Body of pancreas (tissue), 4 donors: ENCODE results near the gene RNF8. TPM values are rescaled to one million over a fixed set of nuclear protein-coding genes. Genes with fewer than 3 reads are reported as not detected.

Source experiments
- ATAC-seq: fragments of 150-250 bp; one replicate; pipeline ENCODE4 v1.9.1; 2016
- DNase-seq, 4 donors: peaks; one replicate each; pipeline ENCODE4 v3.0.0-alpha.2; 2019
- H3K27ac ChIP-seq, 4 donors: fragments of 200-600 bp; sonication (generic); 1 replicate in 3 of 4; 2 replicates in 1 of 4; pipeline versions ENCODE4 v1.5.1 to v1.6.1; 2016 to 2019; ENCODE audit warnings: mild to moderate bottlenecking in 1 of 4, mixed read lengths in 1 of 4, moderate library complexity in 1 of 4
- H3K27me3 ChIP-seq, 2 donors: fragments of 200-600 bp; sonication (generic); one replicate each; pipeline ENCODE4 v1.6.0; 2016; ENCODE audit warnings: mild to moderate bottlenecking in 1 of 2
- H3K36me3 ChIP-seq, 2 donors: fragments of 200-600 bp; sonication (generic); replicated peaks in 1 of 2; 2 replicates each; pipeline ENCODE4 v1.5.1; 2016; ENCODE audit warnings: low read depth in 2 of 2; ENCODE audit not compliant: insufficient read depth in 1 of 2
- H3K4me1 ChIP-seq: fragments of 200-600 bp; sonication (generic); one replicate; pipeline ENCODE4 v1.6.0; 2016
- H3K4me3 ChIP-seq, 2 donors: fragments of 200-600 bp; sonication (generic); 1 replicate in 1 of 2; 2 replicates in 1 of 2; pipeline ENCODE4 v1.5.1; 2016 to 2019
- H3K9me3 ChIP-seq, 3 donors: fragments of 200-600 bp; sonication (generic); 1 replicate in 2 of 3; 2 replicates in 1 of 3; pipeline ENCODE4 v1.5.1; 2016
- POLR2A ChIP-seq, 3 donors: fragments of 450-650 bp; IDR thresholded peaks; one replicate each; pipeline ENCODE4 v1.6.1; 2016; ENCODE audit warnings: antibody characterized with exemption in 3 of 3, mild to moderate bottlenecking in 2 of 3
- WGBS, 2 donors: methylation state at CpG; one replicate each; pipeline ENCODE4 v1.1.5; 2017; 5-methylcytosine and 5-hydroxymethylcytosine counted together
- intact Hi-C: fragments of 100-400 bp; cut with DNase I; formaldehyde crosslinking; loops from one replicate; pipeline ENCODE4 v1.15.1; 2023
- total RNA-seq, 2 donors: library from RNA; depleted of rRNA; stranded (reverse); fragments of >200 nt; gene quantifications; one replicate each; pipeline ENCODE4 v1.1.0, GENCODE V29; 2016
- TF ChIP-seq, protein P1 (sequence below), 7 experiments: fragments of 450-650 bp in 4 of 7; fragments of 200-600 bp in 3 of 7; sonication (generic) in 3 of 7; IDR thresholded peaks; one replicate each; pipeline ENCODE4 v1.5.1; 2016 to 2019; ENCODE audit warnings: antibody characterized with exemption in 7 of 7

Gene RNF8
- total RNA-seq, 2 donors from 2014 or later = 6.0 to 15.5 TPM

DNA sequence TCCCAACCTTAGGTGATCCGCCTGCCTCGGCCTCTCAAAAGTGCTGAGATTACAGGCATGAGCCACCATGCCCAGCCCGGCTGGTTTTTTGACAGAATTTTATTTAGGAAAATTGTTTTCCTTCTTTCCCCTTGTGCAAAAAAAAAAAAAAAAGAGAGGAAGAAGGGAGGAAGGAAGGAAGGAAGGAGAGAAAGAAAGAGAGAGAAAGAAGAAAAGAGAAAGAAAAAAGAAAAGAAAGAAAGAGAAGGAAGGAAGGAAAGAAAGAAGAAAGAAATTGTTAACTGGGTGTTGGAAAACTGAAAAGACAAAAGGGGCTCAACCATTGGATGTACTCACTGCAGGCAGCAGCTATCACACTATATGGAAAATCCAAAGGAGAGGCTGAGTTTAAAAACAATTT lies 1.4 kb upstream of the RNF8 start:
- H3K27ac ChIP-seq = no peak overlapping the region

DNA sequence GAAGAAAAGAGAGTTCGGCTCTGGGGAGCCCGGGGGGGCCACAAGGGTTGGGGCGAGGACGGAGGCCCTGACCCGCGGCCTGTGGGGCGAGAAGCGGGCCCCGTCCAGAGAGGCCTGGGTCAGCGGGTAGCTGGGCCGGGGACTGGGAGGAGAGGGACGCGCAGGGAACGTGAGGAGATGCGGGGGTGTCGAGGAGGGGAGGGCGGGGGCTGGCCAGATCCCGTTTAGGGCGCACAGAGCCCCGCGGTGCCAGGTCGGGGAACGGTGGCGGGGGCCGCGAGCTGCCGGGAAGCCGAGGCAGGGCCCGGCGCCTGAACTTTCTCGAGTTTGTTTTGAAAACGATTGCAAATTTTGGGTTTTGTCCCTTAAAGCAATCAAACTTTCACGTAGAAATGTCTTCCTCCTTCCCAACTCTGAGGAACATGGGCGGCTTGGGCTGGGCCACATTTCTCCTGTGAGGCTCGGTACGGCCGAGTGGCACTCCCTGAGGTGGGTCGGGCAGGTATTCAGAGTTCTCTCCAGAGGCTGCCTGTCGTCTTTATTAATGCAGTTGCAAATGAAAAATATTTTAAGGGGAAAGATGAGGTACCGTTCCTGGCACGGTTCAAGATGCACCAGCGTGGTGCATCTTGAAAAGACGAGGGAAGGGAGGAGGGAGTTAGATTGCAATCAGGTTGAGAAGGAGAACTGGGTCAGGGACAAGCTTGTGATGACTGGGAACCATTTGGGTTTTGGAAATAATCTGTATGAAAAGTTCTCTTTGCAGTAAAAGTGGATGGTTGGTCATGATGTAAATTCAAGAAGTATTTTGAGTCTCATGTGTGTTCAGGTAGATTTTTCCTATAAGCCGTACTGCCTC lies 972 bp downstream of the RNF8 start:
- Histone ChIP-seq H3K9me3 (no peaks in the 10 kb centered on the region), H3K4me1 (peaks cover 10% of the 10 kb centered on the region), H3K36me3 (no peaks in the 10 kb centered on the region), H3K4me3 (peak overlapping the region; percentile 78 to 97), H3K27ac (peak overlapping the region in 2 of 4 donors; percentile 35 to 52), H3K27me3 (no peaks in the 10 kb centered on the region)
- TF ChIP-seq POLR2A (IDR thresholded peaks at IDR 0.05) = no peak
- TF ChIP-seq, protein P1, sequence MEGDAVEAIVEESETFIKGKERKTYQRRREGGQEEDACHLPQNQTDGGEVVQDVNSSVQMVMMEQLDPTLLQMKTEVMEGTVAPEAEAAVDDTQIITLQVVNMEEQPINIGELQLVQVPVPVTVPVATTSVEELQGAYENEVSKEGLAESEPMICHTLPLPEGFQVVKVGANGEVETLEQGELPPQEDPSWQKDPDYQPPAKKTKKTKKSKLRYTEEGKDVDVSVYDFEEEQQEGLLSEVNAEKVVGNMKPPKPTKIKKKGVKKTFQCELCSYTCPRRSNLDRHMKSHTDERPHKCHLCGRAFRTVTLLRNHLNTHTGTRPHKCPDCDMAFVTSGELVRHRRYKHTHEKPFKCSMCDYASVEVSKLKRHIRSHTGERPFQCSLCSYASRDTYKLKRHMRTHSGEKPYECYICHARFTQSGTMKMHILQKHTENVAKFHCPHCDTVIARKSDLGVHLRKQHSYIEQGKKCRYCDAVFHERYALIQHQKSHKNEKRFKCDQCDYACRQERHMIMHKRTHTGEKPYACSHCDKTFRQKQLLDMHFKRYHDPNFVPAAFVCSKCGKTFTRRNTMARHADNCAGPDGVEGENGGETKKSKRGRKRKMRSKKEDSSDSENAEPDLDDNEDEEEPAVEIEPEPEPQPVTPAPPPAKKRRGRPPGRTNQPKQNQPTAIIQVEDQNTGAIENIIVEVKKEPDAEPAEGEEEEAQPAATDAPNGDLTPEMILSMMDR (IDR thresholded peaks at IDR 0.05) = no peak
- 4 to 5% methylated on average over 29 to 44 of the region's 44 CpGs for WGBS, 2 donors
- ATAC-seq (peak; percentile 31), DNase-seq (peak; percentile 8 to 28 (median 20))
- intact Hi-C loops = no loop called here

More for the DNA sequence above, 1.4 kb upstream of the RNF8 start:
- TF ChIP-seq POLR2A (IDR thresholded peaks at IDR 0.05) = no peak
- TF ChIP-seq, protein P1 (IDR thresholded peaks at IDR 0.05) = no peak
- Histone ChIP-seq H3K4me1 (peaks cover 10% of the 10 kb centered on the region), H3K36me3 (no peaks in the 10 kb centered on the region), H3K27me3 (no peaks in the 10 kb centered on the region), H3K4me3 (no peak overlapping the region), H3K9me3 (no peaks in the 10 kb centered on the region)
- DNase-seq = no peak
- no peak for ATAC-seq
- intact Hi-C loops = no loop called here
- WGBS, 2 donors = 91 to 93% methylated on average over 3 of the region's 3 CpGs

DNA sequence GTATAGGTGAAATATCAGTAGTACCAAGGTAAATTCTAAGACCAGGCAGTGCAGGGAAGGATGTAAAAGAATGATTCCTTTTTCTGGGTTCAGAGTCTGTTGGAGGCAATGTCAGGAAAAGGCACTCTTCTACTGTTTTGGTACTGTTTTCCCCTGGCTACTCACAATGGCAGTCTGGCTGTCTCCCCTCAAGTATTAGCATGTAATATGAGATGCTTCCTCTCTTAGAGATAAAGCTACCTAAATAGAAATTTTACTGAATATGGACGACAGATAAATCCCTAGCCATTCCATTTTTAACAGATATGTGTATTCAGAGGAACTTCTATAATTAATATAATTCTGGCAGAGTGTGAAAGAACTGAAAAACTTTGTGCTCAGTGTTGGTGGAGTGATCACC lies 3.5 kb downstream of the RNF8 start:
- Histone ChIP-seq H3K27me3 (no peaks in the 10 kb centered on the region), H3K9me3 (no peaks in the 10 kb centered on the region), H3K27ac (no peak overlapping the region), H3K36me3 (no peaks in the 10 kb centered on the region), H3K4me1 (peaks cover 10% of the 10 kb centered on the region), H3K4me3 (no peak overlapping the region)
- ATAC-seq (no peak), DNase-seq (no peak)
- WGBS, 2 donors = 19 to 35% methylated on average over 1 of the region's 1 CpG
- intact Hi-C loops = no loop called here
- TF ChIP-seq POLR2A (IDR thresholded peaks at IDR 0.05) = no peak
- TF ChIP-seq, protein P1 (IDR thresholded peaks at IDR 0.05) = no peak

DNA sequence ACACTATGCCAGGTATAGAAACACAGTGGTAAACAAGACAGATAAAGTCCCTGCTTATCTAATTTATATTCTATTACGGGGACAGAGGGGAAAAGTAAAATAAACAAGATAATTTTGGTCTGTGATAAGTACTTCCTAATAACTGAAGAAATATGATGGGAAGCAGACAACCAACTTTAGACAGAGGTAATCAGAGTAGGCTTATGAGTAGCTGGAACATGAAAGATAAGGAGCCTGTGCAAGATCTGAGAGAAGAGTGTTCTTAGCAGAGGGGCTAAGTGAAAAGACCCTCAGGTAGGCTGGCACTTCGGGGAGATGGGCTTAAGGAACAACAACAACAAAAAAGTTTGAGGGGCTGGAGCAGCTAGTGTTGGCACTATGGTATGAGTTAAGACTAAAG lies 4.1 kb downstream of the RNF8 start:
- TF ChIP-seq, protein P1 (IDR thresholded peaks at IDR 0.05) = no peak
- no peak for TF ChIP-seq POLR2A (IDR thresholded peaks at IDR 0.05)
- H3K4me3 ChIP-seq = no peak overlapping the region
- ATAC-seq = no peak
- no peak overlapping the region for H3K27ac ChIP-seq
- no peak for DNase-seq
- H3K9me3 ChIP-seq = no peaks in the 10 kb centered on the region
- peaks cover 10% of the 10 kb centered on the region for H3K4me1 ChIP-seq
- H3K27me3 ChIP-seq = no peaks in the 10 kb centered on the region
- intact Hi-C loops = no loop called here
- H3K36me3 ChIP-seq = no peaks in the 10 kb centered on the region
- WGBS, 2 donors = 57 to 74% methylated on average over 2 of the region's 2 CpGs

DNA sequence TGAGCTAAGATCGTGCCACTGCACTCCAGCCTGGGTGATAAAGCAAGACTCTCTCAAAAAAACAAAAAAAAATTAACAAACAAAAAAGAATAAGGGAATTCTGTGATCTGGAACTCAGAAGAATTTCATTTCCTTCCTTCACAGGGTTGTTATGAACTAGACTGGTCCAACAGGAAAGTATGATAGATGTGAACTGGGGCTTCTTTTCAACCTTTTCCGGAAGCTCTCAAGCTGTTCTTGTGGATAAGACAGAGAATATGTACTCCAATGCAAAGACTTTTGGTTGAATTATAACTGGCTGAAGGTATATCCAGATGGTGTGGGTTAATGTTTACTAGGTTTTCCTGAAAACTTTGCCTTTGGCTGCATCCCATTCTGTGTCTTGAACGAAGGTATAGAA lies 5.3 kb downstream of the RNF8 start:
- intact Hi-C loops = no loop called here
- ATAC-seq = no peak
- 69 to 70% methylated on average over 3 of the region's 3 CpGs for WGBS, 2 donors

More for the DNA sequence above, 5.3 kb downstream of the RNF8 start:
- Histone ChIP-seq H3K4me1 (peaks cover 10% of the 10 kb centered on the region), H3K27me3 (no peaks in the 10 kb centered on the region), H3K36me3 (no peaks in the 10 kb centered on the region), H3K9me3 (no peaks in the 10 kb centered on the region), H3K27ac (no peak overlapping the region), H3K4me3 (no peak overlapping the region)
- TF ChIP-seq, protein P1 (IDR thresholded peaks at IDR 0.05) = no peak
- TF ChIP-seq POLR2A (IDR thresholded peaks at IDR 0.05) = no peak
- no peak for DNase-seq
